Endodermal cell (in vitro differentiated cells): Measurements from ENCODE around the gene CMPK1. TPM values are rescaled to one million over a fixed set of nuclear protein-coding genes. Genes with fewer than 3 reads are reported as not detected.

Experiments
- DNase-seq: peaks from one replicate; pipeline ENCODE4 v3.0.0-alpha.2; 2017
- H3K27ac ChIP-seq: 2 replicates; pipeline ENCODE4 v1.5.1; 2013; ENCODE audit warnings: mild to moderate bottlenecking, low read depth, low read length, moderate library complexity
- H3K27me3 ChIP-seq: 2 replicates; pipeline ENCODE4 v1.6.1; 2013; ENCODE audit warnings: mild to moderate bottlenecking, low read length, moderate library complexity; ENCODE audit not compliant: insufficient read depth, control insufficient read depth, poor library complexity, severe bottlenecking
- H3K36me3 ChIP-seq: 2 replicates; pipeline ENCODE4 v1.7.0; 2013; ENCODE audit warnings: mild to moderate bottlenecking, low read length, moderate library complexity; ENCODE audit not compliant: control insufficient read depth, insufficient read depth
- H3K4me1 ChIP-seq: one replicate; pipeline ENCODE4 v1.7.0; 2013; ENCODE audit warnings: low read length; ENCODE audit not compliant: control insufficient read depth, insufficient read depth
- H3K4me3 ChIP-seq: 2 replicates; pipeline ENCODE4 v1.5.1; 2013; ENCODE audit warnings: mild to moderate bottlenecking, low read length, moderate library complexity
- H3K9ac ChIP-seq: 2 replicates; pipeline ENCODE4 v1.6.1; 2013; ENCODE audit warnings: mild to moderate bottlenecking, low read length, moderate library complexity; ENCODE audit not compliant: poor library complexity, severe bottlenecking; ENCODE audit errors: extremely low read depth
- H3K9me3 ChIP-seq: 2 replicates; pipeline ENCODE4 v1.6.1; 2013; ENCODE audit warnings: mild to moderate bottlenecking, low read length, moderate library complexity; ENCODE audit not compliant: control insufficient read depth
- H3K27ac Mint-ChIP-seq: 2 replicates; pipeline ENCODE4 v1.8.0; 2020; ENCODE audit warnings: mixed read lengths
- H3K27me3 Mint-ChIP-seq: 2 replicates; pipeline ENCODE4 v1.8.0; 2021; ENCODE audit warnings: mild to moderate bottlenecking, mixed read lengths; ENCODE audit not compliant: insufficient read depth
- H3K36me3 Mint-ChIP-seq: 2 replicates; pipeline ENCODE4 v1.8.0; 2020; ENCODE audit warnings: low read depth, mixed read lengths
- H3K4me1 Mint-ChIP-seq: 2 replicates; pipeline ENCODE4 v1.8.0; 2020; ENCODE audit warnings: mixed read lengths
- H3K4me3 Mint-ChIP-seq: 2 replicates; pipeline ENCODE4 v1.8.0; 2020; ENCODE audit warnings: mild to moderate bottlenecking, moderate library complexity, mixed read lengths
- H3K9me3 Mint-ChIP-seq: 2 replicates; pipeline ENCODE4 v1.8.0; 2020; ENCODE audit warnings: mild to moderate bottlenecking, mixed read lengths
- CTCF ChIP-seq: fragments of 200-600 bp; sonication (generic); conservative IDR thresholded peaks from 2 replicates; pipeline ENCODE4 v1.5.0; 2021; ENCODE audit warnings: antibody characterized with exemption, mild to moderate bottlenecking
- WGBS, 2 experiments: methylation state at CpG; one replicate each; pipeline versions ENCODE4 v1.1.5 to v1.1.7; 2013; ENCODE audit warnings: missing lambda C conversion rate in 2 of 2, mixed read lengths in 1 of 2; ENCODE audit not compliant: insufficient coverage in 1 of 2, insufficient read length in 1 of 2; 5-methylcytosine and 5-hydroxymethylcytosine counted together
- total RNA-seq, 2 donors: library from RNA; stranded (reverse); fragmentation: NEBNext Ultra II Directional in 1 of 2; extraction: Animal tissue kit (Norgen Biotek cat#: 25700) in 1 of 2; gene quantifications; 2 replicates in 1 of 2; 3 replicates in 1 of 2; pipeline ENCODE4 v1.2.1, GENCODE V29; 2021

The CMPK1 gene
- total RNA-seq, 2 donors from 2014 or later, result 41.6 to 42.0 TPM

- no peak overlapping the region for H3K9ac ChIP-seq
- DNase-seq, result no peak
- Mint-ChIP-seq H3K36me3 (peaks cover 23% of the 10 kb centered on the region), H3K9me3 (no peaks in the 10 kb centered on the region), H3K4me1 (no peaks in the 10 kb centered on the region), H3K27me3 (no peaks in the 10 kb centered on the region), H3K4me3 (no peak overlapping the region), H3K27ac (no peak overlapping the region)
- peaks cover 12% of the 10 kb centered on the region for H3K36me3 ChIP-seq
- 95 to 100% methylated on average over 1 of the region's 1 CpG for WGBS, 2 experiments
- H3K4me1 ChIP-seq, result no peaks in the 10 kb centered on the region
- no peak overlapping the region for H3K27ac ChIP-seq
- no peak for TF ChIP-seq CTCF
- no peaks in the 10 kb centered on the region for H3K9me3 ChIP-seq
- H3K27me3 ChIP-seq, result no peaks in the 10 kb centered on the region
- no peak overlapping the region for H3K4me3 ChIP-seq
Observed at GRCh38 chr1:47348246-47348645, 14.7 kb downstream of the CMPK1 start.

GRCh38 chr1:47351305-47351704 lies 17.7 kb downstream of the CMPK1 start:
- Mint-ChIP-seq H3K27ac (peak overlapping the region; percentile 64), H3K36me3 (peaks cover 11% of the 10 kb centered on the region)

GRCh38 chr1:47361380-47361779 lies 27.8 kb downstream of the CMPK1 start:
- H3K4me1 Mint-ChIP-seq, result no peaks in the 10 kb centered on the region
- no peaks in the 10 kb centered on the region for H3K27me3 ChIP-seq
- H3K27me3 Mint-ChIP-seq, result no peaks in the 10 kb centered on the region
- no peak overlapping the region for H3K9ac ChIP-seq
- WGBS, 2 experiments, result 76 to 81% methylated on average over 3 of the region's 3 CpGs
- TF ChIP-seq CTCF, result no peak
- no peaks in the 10 kb centered on the region for H3K36me3 Mint-ChIP-seq
- no peaks in the 10 kb centered on the region for H3K9me3 Mint-ChIP-seq
- no peak overlapping the region for H3K4me3 ChIP-seq
- no peak for DNase-seq
- no peaks in the 10 kb centered on the region for H3K36me3 ChIP-seq
- H3K9me3 ChIP-seq, result no peaks in the 10 kb centered on the region
- H3K4me3 Mint-ChIP-seq, result no peak overlapping the region
- H3K27ac ChIP-seq, result no peak overlapping the region
- no peaks in the 10 kb centered on the region for H3K4me1 ChIP-seq
- no peak overlapping the region for H3K27ac Mint-ChIP-seq

More at GRCh38 chr1:47351305-47351704, 17.7 kb downstream of the CMPK1 start:
- Histone ChIP-seq H3K36me3 (peaks cover 8% of the 10 kb centered on the region), H3K4me1 (no peaks in the 10 kb centered on the region), H3K4me3 (no peak overlapping the region), H3K27me3 (no peaks in the 10 kb centered on the region), H3K27ac (no peak overlapping the region), H3K9me3 (no peaks in the 10 kb centered on the region), H3K9ac (no peak overlapping the region)
- no peak for DNase-seq
- H3K4me3 Mint-ChIP-seq, result no peak overlapping the region
- H3K27me3 Mint-ChIP-seq, result no peaks in the 10 kb centered on the region
- 95 to 97% methylated on average over 2 of the region's 2 CpGs for WGBS, 2 experiments
- no peaks in the 10 kb centered on the region for H3K4me1 Mint-ChIP-seq
- no peaks in the 10 kb centered on the region for H3K9me3 Mint-ChIP-seq
- no peak for TF ChIP-seq CTCF
